H4 (cell line): ENCODE data around the gene DYNC2H1. TPM values are rescaled to one million over a fixed set of nuclear protein-coding genes. Genes with fewer than 3 reads are reported as not detected.
"Not testable (repeated sequence)": the region's sequence is repeated elsewhere in the genome, so short reads cannot be mapped to it uniquely, and the experiment has no call there.

Experiments used
- DNase-seq: peaks from one replicate; pipeline ENCODE4 v3.0.0-alpha.2; 2015; ENCODE audit warnings: low spot score
- total RNA-seq: library from RNA; depleted of rRNA; stranded (reverse); fragments of >200 nt; shearing (Covaris generic); gene quantifications from 2 replicates; pipeline ENCODE4 v1.2.3, GENCODE V29; 2014

DYNC2H1 gene
- total RNA-seq, 1 experiment from 2014 or later: 10.0 TPM

- not testable (repeated sequence) for DNase-seq
These were observed 32.8 kb downstream of the DYNC2H1 start for GRCh38 chr11:103141986-103142385.

GRCh38 chr11:103147627-103148026, 38.4 kb downstream of the DYNC2H1 start:
- no peak for DNase-seq

GRCh38 chr11:103157542-103157941, 48.3 kb downstream of the DYNC2H1 start:
- DNase-seq: no peak

- DNase-seq: no peak
These were observed 55.0 kb downstream of the DYNC2H1 start for GRCh38 chr11:103164093-103164796.

DNA sequence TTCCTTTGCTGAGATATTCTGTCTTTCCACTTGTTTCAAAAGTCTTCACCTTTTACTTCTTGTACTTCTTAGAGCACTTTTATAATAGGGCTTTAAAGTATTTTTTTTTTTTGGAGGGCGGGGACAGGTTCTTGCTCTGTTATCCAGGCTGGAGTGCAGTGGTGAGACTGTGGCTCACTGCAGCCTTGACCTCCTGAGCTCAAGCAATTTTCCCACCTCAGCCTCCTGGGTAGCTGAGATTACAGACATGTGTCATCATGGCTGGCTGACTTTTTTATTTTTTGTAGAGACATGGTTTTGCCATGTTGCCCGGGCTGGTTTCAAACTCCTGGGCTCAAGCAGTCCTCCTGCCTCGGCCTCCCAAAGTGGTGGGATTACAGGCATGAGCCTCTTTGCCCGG, 57.9 kb downstream of the DYNC2H1 start:
- no peak for DNase-seq

GRCh38 chr11:103170865-103171264, 61.6 kb downstream of the DYNC2H1 start:
- DNase-seq: no peak

DNA sequence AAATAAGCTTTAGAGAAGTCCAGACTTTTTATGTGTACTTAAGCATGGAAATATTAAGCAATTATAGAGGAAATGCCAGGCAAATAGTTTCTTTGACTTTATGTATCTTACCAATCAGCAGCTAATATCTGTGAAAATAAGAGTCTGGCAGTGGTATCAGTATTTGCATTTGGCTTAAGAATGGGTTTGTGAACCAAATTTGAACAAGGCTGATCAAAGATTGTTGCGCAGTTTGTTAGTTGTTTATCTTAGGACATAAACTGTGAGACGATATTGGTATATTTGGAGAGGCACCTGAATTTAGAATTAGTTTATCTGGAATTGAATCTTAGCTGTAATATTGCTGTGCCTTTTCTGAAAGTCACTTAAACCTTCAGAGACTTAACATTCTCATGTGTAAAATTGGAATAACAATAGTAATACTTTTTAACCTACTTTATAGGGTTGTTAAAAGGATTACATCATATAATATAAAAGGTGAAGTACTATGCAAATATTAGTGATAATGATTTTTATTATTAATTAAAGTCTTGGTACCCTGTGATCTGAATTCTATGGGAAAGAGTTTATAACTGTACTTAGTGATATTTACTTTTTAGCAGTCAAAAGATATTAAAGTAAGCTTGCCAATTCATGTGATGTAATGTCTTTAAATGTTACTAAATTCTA, 66.4 kb downstream of the DYNC2H1 start:
- DNase-seq: no peak

- peak; percentile 10 for DNase-seq
These were observed 74.9 kb downstream of the DYNC2H1 start for GRCh38 chr11:103183981-103184611.

DNA sequence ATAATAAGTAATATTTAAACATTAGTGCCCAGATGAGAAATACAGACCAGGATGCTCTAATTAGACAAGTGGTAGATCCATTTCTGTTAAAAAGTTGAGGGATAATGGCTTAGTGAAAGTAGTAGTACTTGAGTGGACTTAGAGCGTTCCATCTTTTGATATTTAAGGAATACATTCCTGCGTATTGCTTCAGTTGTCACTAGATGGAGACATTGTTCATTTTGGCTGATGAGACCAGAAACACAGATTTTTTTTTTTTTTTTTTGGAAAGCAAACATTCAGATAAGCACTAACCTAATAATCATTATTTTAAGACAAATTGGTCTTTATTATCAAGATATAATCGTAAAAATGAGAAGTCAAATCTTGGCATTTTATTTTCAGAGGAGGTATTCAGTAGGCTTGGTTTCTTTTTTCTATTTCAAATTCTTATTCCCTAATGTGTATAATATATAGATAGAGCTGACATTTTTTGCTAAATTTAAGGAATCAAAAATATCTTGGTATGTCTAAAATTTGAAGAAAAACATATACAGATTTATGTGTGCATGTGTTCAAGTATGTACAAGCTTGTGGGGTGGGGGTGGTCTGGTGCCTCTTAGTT, 92.9 kb downstream of the DYNC2H1 start:
- DNase-seq: peak; percentile 45

- no peak for DNase-seq
These were observed 101.3 kb downstream of the DYNC2H1 start for GRCh38 chr11:103210543-103210942.

GRCh38 chr11:103215812-103216211, 106.6 kb downstream of the DYNC2H1 start:
- DNase-seq: no peak

- DNase-seq: no peak
These were observed 110.9 kb downstream of the DYNC2H1 start for GRCh38 chr11:103220133-103220532.

- no peak for DNase-seq
These were observed 113.6 kb downstream of the DYNC2H1 start for GRCh38 chr11:103222806-103223205.

- peak; percentile 15 for DNase-seq
These were observed 119.6 kb downstream of the DYNC2H1 start for GRCh38 chr11:103228807-103229206.

DNA sequence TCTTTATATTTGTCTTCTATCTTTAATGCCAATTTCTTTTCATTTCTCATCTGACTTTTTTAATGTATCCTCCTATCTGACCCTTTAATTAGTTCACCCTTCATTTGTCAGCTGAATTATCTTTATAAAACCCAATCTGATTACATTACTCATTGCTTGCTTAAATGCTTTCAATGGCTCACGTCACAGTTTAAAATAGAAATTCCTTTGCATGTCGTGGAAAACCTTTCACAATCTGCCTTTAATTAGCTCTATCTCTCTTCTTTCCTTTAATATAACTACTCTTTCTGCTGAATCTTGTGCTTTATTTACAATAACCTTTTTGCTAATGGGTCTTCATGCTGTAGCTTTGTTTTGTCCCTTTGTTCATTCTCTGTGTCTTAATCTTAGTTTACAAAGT, 125.7 kb downstream of the DYNC2H1 start:
- peak; percentile 51 for DNase-seq

DNA sequence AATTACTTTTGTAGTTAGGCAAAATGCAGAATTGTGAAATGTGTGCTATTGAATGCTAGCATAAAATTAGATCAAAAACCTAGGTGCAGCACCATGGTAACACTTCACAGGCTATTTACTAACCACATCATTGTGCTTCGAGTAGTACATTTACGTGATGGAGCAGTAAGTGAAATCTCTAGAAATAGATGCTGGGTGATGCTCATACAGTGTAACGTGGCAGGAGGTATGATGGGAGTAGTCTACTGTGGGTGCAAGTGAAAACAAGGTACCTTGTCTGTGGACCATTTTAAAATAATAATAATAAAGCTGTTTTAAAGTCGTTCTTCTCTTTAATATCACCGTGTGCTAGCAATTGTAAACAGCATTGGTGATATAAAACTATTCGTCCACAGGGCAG, 132.3 kb downstream of the DYNC2H1 start:
- DNase-seq: no peak

DNA sequence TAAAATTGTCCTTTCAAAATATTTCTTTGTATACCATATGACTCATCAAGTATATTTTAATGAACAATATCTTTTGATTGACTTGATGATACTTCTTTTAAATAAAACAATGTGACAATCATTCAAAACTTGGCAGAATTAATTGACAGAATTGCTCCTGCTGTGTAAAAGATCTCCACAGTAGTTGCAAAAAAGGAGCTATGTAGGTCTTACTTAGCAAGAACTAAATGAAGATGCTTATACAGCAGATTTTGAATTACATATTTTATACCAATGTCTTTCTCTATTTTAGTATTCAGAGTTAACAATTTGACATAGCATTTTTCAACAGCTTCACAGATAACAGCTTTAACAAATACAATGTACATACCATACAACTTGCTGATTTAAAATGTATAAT, 144.9 kb downstream of the DYNC2H1 start:
- no peak for DNase-seq

DNA sequence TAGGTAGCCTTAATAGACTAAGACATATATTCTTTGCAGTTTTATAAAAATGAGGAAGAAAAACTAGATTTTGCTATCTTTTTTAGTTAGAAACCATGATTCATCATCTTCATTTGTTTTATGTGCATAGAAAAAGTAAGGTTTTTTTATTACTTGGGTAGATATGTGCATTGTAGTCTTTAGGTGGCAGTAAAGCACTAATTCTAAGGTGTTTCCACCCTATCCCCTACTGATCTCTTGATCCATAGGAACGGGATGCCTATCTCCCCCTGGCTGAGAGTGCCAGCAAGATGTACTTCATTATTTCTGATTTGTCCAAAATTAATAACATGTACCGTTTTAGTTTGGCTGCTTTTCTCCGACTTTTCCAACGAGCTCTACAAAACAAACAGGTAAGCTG, 148.1 kb downstream of the DYNC2H1 start:
- peak; percentile 38 for DNase-seq

DNA sequence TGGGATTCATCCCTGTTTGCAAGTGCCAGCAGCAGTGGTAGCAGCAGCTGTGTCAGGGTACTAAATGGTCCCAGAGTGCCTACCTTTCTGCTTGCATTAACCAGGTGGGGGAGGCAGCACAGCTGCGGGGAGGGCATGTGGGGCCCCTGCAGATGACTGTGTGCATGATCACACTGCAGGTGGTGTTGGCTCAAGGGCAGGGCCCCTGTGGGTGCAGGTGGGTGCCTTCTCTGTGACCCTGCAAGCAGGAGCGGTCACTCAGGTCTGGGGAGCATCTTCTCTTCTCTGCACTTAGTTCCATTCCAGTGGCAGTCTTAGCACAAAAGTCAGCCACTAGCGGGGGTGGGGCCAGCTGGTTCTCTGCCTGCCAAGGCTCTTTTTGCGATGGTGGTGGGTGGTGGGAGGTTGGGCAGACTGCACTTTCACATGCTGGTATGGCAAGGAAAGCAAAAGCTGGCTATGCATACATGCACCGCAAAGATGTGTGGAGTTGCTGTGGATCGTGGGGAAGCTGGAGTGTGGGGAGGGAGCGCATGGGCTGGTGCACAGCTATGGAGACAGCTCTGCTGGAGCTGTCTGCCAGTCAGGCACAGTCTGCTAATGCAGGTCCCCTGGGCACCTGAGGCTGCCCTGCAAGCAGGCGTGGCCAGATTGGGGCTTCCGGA, 157.1 kb downstream of the DYNC2H1 start:
- no peak for DNase-seq

GRCh38 chr11:103272876-103273275, 163.7 kb downstream of the DYNC2H1 start:
- DNase-seq: no peak

GRCh38 chr11:103274025-103274424, 164.8 kb downstream of the DYNC2H1 start:
- no peak for DNase-seq

DNA sequence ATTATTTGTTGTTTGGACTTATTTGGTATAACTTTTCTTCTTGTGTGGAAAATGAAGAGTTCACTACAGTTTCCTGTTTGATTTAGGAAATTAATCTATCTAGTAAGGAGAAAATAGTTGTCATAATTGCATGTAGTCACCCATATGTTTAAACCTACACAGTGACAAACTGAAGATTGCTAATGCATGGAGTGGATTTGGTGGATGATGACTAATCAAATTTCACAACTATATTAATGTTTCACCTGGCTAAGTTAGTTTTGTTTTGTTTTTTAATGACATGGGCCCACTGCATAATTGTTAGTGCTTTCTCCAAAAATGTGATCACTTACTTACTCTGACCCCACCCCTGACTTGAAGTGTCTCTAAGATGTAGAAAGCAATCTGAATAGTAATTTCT, 170.6 kb downstream of the DYNC2H1 start:
- DNase-seq: no peak
